ENCODE measurements around the gene SPTBN1.
A peak's percentile ranks its signal among the peaks of the same experiment; 100 is the strongest.

SPTBN1 gene

DNA sequence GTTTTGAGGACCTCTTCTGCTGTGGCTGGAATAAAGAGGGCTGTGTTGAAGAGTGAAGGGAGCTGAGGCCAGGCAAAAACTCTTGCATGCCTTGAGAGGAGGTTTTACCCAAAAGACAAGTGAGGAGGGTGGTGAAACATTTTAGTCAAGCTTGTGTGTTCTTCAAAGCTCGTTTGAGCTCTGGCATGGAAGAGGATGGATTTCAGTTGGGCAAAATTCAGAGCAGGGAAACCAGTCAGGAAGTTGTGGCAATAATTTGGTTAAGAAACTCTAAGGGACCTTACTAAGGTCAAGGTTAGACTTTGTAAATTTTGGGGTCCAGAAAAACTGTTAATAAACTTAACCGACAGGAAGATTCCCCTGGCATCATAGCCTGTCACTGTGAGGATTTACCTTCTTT is 34.7 kb downstream of the SPTBN1 start:
- TF ChIP-seq, protein P1, sequence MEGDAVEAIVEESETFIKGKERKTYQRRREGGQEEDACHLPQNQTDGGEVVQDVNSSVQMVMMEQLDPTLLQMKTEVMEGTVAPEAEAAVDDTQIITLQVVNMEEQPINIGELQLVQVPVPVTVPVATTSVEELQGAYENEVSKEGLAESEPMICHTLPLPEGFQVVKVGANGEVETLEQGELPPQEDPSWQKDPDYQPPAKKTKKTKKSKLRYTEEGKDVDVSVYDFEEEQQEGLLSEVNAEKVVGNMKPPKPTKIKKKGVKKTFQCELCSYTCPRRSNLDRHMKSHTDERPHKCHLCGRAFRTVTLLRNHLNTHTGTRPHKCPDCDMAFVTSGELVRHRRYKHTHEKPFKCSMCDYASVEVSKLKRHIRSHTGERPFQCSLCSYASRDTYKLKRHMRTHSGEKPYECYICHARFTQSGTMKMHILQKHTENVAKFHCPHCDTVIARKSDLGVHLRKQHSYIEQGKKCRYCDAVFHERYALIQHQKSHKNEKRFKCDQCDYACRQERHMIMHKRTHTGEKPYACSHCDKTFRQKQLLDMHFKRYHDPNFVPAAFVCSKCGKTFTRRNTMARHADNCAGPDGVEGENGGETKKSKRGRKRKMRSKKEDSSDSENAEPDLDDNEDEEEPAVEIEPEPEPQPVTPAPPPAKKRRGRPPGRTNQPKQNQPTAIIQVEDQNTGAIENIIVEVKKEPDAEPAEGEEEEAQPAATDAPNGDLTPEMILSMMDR (IDR thresholded peaks at IDR 0.05; ENCODE audit: low read depth, low read length) = no peak
- H3K4me3 ChIP-seq (ENCODE audit: low read depth, low read length) = no peak overlapping the region

DNA sequence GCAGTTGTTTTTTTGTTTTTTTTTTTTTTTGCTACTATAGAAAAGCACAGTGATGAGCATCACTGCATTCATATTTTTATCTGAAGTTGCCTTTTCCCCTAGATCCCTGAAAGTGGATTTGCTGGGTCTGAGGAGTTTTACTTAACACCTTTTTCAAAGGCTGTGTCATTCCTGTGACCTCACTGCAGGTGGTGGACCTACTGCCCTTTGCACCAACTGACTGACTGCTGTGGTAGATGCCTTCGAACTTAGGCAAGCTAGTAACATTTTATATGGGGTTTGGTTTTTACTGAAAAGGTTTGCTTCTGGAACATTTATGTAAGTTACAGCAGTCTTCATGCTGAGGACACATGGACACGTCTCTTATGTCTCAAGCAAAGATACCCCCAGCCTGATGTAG is 36.2 kb downstream of the SPTBN1 start:
- TF ChIP-seq, protein P1 (IDR thresholded peaks at IDR 0.05; ENCODE audit: low read depth, low read length) = no peak

DNA sequence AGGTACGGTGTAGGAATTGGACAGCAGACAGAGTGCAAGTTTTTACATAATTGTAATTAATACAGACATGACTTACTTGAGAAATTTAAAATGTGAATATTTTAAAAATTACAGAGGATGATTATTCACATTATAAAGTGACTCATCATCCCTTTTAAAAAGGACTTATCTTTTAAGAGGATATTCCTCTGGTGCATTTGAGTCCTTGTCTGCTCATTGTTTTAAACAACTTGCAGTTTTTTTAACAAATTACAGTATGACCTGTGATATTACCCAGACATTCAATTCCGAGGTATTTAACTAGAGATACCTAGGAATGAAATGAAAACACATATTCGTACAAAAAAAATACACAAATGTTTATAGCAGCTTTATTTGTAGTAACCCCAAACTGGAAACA is 38.0 kb downstream of the SPTBN1 start:
- no peak overlapping the region for H3K4me3 ChIP-seq (ENCODE audit: low read depth, low read length)
- TF ChIP-seq, protein P1 (IDR thresholded peaks at IDR 0.05; ENCODE audit: low read depth, low read length) = no peak

More for the DNA sequence above, 36.2 kb downstream of the SPTBN1 start:
- H3K4me3 ChIP-seq (ENCODE audit: low read depth, low read length) = no peak overlapping the region

DNA sequence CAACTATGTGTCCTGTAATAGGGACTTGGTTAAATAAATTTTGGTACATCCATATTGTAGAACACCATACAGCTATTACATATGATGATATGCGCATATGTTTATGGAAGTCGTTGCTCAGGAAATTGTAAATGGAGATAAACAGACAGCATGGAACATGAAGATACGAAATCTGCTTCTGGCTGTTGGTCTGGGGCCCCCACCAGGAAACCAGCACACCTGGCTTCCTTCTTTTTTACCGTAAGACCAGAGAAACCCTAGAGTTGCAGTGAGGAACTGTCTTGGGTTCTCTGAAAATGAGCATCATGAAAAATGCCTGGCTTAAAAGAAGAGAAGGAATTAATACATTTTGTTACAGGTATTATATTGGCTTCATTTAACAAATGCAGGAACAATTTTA is 40.8 kb downstream of the SPTBN1 start:
- TF ChIP-seq, protein P1 (IDR thresholded peaks at IDR 0.05; ENCODE audit: low read depth, low read length) = no peak

DNA sequence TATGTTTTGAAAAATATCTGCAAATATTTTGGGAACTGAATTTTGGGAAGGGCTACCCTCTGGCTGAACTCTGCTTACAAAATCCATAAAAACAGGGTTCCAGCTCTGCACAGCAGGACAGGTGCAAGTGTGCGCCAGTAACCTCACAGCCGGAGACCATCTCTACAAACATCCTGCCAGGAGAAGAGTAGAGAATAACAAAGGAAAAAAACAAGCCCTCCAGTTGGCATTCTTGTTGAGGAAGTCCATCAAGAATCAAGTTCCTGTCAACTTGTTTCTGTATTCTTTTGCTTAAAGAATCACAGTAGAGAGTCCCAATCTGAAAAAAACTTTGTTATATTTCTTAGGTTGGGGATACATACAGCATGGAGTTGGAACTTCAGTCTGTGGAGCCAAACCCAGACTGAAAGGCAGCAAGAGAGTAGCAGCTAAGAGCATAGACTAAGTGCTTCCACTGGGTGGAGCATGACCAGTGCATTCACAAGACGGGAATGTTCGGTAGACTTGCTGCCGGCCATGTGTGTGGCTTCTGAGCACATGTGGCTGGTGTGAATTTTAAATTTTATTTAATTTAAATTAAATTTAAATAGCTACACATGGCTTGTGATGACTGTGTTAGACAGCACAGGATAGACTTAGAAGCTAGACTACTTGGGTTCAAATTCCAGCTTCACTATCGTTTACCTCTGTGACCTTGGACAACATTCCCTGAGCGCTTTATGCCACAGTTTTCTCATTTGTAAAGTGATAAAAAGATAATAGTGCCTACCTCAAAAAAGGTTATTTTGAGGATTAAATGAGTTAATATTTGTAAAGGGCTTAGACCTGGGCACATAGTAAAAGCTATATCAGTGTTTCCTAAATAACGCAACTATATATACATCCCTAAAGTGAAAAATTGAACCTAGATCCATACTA is 41.9 kb downstream of the SPTBN1 start:
- H3K4me3 ChIP-seq (ENCODE audit: low read depth, low read length) = no peak overlapping the region
- TF ChIP-seq, protein P1 (IDR thresholded peaks at IDR 0.05; ENCODE audit: low read depth, low read length) = 0 out of 2 replicates have a peak, but pooled peaks have one; percentile 9

More for the DNA sequence above, 40.8 kb downstream of the SPTBN1 start:
- H3K4me3 ChIP-seq (ENCODE audit: low read depth, low read length) = no peak overlapping the region

DNA sequence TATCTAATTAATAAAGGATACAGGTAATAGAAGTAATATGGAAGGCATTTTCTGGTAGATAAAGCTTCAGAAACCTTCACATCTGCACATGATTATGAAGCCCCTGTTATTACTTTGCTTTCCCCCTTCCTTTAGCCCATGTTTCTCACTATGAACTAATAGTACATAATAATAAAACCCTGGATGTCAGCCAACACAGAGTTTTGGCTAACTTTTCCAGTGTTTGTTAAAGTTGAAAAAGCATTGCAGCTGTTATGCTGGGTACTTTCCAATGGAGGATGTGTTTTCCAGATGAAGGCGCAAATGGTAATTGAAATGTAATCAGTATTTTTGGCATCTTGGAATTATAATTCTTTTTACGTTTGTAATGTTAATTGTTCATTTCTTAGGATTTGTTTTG is 43.5 kb downstream of the SPTBN1 start:
- H3K4me3 ChIP-seq (ENCODE audit: low read depth, low read length) = no peak overlapping the region
- TF ChIP-seq, protein P1 (IDR thresholded peaks at IDR 0.05; ENCODE audit: low read depth, low read length) = no peak

All from WI38 (cell line).